ENCODE results near the gene GPX8.
A peak's percentile ranks its signal among the peaks of the same experiment; 100 is the strongest.

GPX8 gene

DNA sequence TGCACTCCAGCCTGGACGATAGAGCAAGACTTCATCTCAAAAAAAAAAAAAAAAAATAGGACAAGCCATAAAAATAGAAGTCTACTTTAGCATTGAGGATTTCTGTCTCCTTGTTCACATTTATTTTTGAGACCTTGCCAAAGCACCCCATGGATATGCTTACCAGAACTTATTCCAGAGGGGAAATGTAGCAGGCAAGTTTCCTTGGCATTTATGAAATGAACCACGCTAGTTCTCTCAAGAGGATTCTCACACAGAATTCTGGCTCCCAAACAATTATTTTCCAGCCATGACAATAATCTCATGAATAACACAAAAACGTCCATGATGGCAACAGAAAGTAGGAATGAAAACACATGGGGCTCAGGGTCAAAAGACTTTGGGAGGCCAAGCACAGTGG lies 23.4 kb upstream of the GPX8 start:
- TF ChIP-seq, protein P1, sequence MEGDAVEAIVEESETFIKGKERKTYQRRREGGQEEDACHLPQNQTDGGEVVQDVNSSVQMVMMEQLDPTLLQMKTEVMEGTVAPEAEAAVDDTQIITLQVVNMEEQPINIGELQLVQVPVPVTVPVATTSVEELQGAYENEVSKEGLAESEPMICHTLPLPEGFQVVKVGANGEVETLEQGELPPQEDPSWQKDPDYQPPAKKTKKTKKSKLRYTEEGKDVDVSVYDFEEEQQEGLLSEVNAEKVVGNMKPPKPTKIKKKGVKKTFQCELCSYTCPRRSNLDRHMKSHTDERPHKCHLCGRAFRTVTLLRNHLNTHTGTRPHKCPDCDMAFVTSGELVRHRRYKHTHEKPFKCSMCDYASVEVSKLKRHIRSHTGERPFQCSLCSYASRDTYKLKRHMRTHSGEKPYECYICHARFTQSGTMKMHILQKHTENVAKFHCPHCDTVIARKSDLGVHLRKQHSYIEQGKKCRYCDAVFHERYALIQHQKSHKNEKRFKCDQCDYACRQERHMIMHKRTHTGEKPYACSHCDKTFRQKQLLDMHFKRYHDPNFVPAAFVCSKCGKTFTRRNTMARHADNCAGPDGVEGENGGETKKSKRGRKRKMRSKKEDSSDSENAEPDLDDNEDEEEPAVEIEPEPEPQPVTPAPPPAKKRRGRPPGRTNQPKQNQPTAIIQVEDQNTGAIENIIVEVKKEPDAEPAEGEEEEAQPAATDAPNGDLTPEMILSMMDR (IDR thresholded peaks at IDR 0.05; ENCODE audit: borderline replicate concordance, control extremely low read depth, extremely low read depth, insufficient read depth, missing control alignments) = no peak

DNA sequence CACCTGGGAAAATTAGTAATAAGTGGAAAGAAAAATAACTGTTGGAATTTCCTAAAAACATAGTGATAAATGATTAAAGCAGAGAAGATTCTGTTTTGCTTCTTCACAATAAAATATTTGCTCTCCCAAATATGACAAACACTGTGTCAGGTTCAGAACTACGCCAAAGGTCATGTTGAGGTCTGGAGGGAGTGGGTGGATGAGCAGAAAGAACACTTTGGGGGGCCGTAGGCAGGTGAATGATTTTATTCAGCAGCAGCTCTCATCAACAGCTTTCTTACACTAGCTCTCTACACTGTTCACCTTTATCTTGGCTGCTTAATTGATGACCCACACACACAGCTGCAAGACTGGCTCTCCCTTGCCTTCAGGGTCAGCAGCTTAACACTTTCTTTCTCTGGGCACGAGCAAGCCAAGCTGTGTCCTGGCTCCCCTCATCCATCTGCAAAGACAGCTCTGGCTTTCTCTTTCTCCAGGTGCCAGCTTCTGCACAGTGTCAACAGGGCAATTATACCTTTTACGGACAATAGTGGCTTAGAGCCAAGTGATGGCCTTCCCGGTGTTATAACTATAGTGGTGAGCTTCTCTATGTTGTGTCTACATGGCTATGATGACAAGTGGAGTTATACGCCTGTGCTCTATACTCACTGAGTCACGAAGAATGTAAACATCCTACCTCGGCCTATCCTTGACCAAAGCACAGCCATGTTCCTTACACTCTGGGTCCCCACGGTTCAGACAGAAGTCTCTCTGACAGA lies 18.9 kb upstream of the GPX8 start:
- no peak for DNase-seq (ENCODE audit: low spot score)
- in situ Hi-C loops (cut with MboI; ENCODE audit: low sequenced_read_pairs, unreplicated experiment) = no loop called here
- TF ChIP-seq, protein P1 (IDR thresholded peaks at IDR 0.05; ENCODE audit: borderline replicate concordance, control extremely low read depth, extremely low read depth, insufficient read depth, missing control alignments) = no peak

More for the DNA sequence above, 23.4 kb upstream of the GPX8 start:
- DNase-seq (ENCODE audit: low spot score) = no peak
- in situ Hi-C loops (cut with MboI; ENCODE audit: low sequenced_read_pairs, unreplicated experiment) = no loop called here

- in situ Hi-C loops (cut with MboI; ENCODE audit: low sequenced_read_pairs, unreplicated experiment) = no loop called here
- no peak for DNase-seq (ENCODE audit: low spot score)
- TF ChIP-seq, protein P1 (IDR thresholded peaks at IDR 0.05; ENCODE audit: borderline replicate concordance, control extremely low read depth, extremely low read depth, insufficient read depth, missing control alignments) = no peak
Measured at GRCh38 chr5:55141945-55142690, 17.9 kb upstream of the GPX8 start.

GRCh38 chr5:55143624-55144023 lies 16.3 kb upstream of the GPX8 start:
- TF ChIP-seq, protein P1 (IDR thresholded peaks at IDR 0.05; ENCODE audit: borderline replicate concordance, control extremely low read depth, extremely low read depth, insufficient read depth, missing control alignments) = no peak
- DNase-seq (ENCODE audit: low spot score) = no peak
- in situ Hi-C loops (cut with MboI; ENCODE audit: low sequenced_read_pairs, unreplicated experiment) = no loop called here

DNA sequence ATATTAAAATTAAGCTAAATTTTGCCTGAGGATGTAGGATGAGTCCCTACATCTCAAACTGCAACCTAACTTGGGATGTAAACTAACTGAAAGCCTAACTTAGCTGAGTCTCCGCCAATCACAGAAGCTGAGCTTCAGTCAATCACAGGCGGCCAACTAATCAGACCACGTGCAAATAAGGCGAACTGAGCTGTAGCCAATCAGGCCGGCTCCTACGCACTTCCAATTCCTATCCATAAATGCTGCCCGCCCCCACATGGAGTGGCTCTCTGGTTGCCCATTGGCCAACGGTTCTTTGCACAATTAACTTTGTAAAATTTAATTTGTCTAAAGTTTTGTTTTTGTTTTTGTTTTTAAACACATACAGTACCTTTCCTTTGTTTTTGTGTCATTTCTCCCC lies 13.9 kb upstream of the GPX8 start:
- in situ Hi-C loops (cut with MboI; ENCODE audit: low sequenced_read_pairs, unreplicated experiment) = no loop called here
- TF ChIP-seq, protein P1 (IDR thresholded peaks at IDR 0.05; ENCODE audit: borderline replicate concordance, control extremely low read depth, extremely low read depth, insufficient read depth, missing control alignments) = no peak
- no peak for DNase-seq (ENCODE audit: low spot score)

- TF ChIP-seq, protein P1 (IDR thresholded peaks at IDR 0.05; ENCODE audit: borderline replicate concordance, control extremely low read depth, extremely low read depth, insufficient read depth, missing control alignments) = peak; percentile 82
- in situ Hi-C loops (cut with MboI; ENCODE audit: low sequenced_read_pairs, unreplicated experiment) = no loop called here
- peak; percentile 60 for DNase-seq (ENCODE audit: low spot score)
Measured at GRCh38 chr5:55146543-55147151, 13.3 kb upstream of the GPX8 start.

Measured in GM13976 (cell line).